MM.1S (cell line): Measurements from ENCODE around the gene CPSF2.

Experiments
- EZH2phosphoT487 ChIP-seq: fragments of 300-600 bp; sonication (generic); IDR thresholded peaks from 2 replicates; pipeline ENCODE4 v1.6.1; 2018; ENCODE audit warnings: antibody characterized with exemption, low read length
- TF ChIP-seq, protein P1 (sequence below): fragments of 300-600 bp; sonication (generic); IDR thresholded peaks from 2 replicates; pipeline ENCODE4 v1.5.1; 2016; ENCODE audit warnings: antibody characterized with exemption, low read length, mixed read lengths

DNA sequence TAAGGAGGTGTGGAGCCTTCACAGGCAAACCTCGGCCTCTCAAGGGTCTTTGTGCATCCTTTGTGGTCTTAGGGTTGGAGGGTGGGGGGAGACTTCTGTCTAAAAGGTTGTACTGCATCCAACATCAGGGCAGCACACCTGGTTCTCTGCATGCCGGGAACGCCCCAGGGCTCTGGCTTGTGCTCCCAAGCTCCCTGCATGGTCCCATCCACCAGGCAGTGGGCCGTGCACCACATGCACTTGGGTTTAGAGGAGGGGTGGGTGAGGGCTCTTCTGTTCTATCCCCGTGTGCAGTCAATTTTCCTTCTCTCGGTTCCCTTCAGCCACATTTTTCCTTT lies 86.1 kb downstream of the CPSF2 start:
- TF ChIP-seq, protein P1, sequence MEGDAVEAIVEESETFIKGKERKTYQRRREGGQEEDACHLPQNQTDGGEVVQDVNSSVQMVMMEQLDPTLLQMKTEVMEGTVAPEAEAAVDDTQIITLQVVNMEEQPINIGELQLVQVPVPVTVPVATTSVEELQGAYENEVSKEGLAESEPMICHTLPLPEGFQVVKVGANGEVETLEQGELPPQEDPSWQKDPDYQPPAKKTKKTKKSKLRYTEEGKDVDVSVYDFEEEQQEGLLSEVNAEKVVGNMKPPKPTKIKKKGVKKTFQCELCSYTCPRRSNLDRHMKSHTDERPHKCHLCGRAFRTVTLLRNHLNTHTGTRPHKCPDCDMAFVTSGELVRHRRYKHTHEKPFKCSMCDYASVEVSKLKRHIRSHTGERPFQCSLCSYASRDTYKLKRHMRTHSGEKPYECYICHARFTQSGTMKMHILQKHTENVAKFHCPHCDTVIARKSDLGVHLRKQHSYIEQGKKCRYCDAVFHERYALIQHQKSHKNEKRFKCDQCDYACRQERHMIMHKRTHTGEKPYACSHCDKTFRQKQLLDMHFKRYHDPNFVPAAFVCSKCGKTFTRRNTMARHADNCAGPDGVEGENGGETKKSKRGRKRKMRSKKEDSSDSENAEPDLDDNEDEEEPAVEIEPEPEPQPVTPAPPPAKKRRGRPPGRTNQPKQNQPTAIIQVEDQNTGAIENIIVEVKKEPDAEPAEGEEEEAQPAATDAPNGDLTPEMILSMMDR: no peak
- TF ChIP-seq EZH2phosphoT487: no peak
